GM20000 (cell line): ENCODE results near the gene SPTSSA.
"Not testable (repeated sequence)": the region's sequence is repeated elsewhere in the genome, so short reads cannot be mapped to it uniquely, and the experiment has no call there.

Experiments used
- DNase-seq: peaks from one replicate; pipeline ENCODE4 v3.0.0; 2012; ENCODE audit warnings: low spot score
- TF ChIP-seq, protein P1 (sequence below): IDR thresholded peaks from 2 replicates; pipeline ENCODE4 v1.5.1; 2012; ENCODE audit warnings: mild to moderate bottlenecking, control low read depth; ENCODE audit errors: extremely low read depth, missing control alignments

The SPTSSA gene

DNA sequence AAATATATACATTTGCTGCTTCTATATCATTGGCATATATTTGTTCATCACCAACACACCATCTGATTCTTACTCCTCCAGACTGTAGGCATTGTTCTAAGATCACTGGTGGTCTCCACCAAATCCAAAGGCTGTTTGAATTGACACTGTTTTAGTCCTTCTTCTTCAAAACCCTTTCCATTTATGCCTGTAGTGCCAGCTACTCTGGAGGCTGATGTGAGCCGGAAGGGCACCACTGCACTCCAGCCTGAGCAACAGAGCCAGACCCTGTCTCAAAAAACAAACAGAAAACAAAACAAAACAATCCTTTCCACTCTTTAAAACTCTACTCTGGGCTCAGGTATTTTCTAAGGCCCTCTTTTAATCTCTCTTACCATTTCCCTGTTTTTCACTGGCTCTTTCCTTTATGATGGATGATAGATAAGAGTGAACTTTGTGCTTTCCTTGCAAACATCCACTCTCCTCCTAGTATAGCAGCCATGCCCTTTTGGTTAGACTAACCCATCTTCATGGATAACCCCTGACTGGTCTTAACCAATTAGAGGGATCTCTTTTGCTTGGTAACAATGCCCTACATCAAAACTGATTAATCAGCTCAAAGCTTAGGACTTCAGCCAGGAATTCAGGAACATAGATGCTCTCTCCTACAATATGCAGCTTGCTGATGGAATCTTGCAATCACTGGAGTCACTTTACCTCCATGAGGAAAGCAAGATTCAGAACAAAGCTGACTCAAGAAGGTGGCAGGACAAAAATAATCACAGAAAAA is 24.9 kb downstream of the SPTSSA start:
- no peak for DNase-seq
- TF ChIP-seq, protein P1, sequence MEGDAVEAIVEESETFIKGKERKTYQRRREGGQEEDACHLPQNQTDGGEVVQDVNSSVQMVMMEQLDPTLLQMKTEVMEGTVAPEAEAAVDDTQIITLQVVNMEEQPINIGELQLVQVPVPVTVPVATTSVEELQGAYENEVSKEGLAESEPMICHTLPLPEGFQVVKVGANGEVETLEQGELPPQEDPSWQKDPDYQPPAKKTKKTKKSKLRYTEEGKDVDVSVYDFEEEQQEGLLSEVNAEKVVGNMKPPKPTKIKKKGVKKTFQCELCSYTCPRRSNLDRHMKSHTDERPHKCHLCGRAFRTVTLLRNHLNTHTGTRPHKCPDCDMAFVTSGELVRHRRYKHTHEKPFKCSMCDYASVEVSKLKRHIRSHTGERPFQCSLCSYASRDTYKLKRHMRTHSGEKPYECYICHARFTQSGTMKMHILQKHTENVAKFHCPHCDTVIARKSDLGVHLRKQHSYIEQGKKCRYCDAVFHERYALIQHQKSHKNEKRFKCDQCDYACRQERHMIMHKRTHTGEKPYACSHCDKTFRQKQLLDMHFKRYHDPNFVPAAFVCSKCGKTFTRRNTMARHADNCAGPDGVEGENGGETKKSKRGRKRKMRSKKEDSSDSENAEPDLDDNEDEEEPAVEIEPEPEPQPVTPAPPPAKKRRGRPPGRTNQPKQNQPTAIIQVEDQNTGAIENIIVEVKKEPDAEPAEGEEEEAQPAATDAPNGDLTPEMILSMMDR: no peak

DNA sequence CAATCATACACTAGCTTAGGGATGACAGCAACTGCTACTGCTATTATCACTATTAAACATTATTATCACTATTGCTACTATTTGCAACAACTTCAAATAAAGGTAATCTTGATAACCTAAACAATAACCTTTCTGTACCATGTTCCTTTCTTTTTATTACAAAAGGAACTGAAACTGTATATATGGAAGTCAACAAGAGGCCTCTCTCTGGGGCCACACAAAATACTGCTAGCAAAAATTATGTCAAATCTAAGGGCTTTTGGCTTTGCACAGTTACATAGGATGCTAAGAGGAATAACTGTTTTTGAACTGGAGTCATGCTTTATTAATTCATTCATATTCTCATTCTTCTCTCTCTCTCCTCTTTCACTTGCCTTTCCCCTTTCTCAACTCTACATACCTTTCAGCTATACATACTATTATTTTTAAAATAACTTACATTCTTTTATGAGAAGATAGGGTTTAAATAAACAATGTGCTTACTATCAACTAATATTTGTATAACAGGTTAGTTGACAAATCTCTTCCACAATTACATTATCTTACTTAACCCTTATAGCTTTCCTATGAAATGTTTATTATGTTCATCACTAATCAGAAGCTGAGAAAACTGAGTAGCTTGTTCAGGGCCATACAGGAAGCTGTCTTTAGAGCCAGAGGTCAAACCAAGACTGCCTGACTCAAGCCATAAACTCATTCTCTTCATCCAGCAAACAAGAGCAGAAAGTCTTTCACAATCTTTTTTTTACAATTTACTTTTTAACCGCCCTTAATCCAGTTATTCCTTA is 25.7 kb downstream of the SPTSSA start:
- TF ChIP-seq, protein P1: no peak
- DNase-seq: no peak

DNA sequence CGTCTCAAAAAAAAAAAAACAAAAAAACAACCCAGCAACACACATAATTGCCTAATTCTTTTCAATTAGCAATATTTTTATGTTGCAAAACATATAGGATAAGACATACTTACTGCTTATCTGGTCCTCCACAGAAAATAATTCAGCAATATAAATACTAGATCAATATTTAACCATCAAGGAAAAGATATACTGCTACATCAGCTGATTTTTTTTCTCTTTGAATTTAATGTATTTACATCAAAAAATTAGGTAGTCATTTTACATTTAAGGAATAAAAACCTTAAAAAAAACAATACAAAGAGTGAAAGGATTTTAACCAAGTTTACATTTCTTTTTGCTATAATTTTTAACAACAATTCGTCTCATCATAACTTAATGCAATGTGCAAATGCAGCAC is 28.1 kb downstream of the SPTSSA start:
- TF ChIP-seq, protein P1: no peak
- no peak for DNase-seq

DNA sequence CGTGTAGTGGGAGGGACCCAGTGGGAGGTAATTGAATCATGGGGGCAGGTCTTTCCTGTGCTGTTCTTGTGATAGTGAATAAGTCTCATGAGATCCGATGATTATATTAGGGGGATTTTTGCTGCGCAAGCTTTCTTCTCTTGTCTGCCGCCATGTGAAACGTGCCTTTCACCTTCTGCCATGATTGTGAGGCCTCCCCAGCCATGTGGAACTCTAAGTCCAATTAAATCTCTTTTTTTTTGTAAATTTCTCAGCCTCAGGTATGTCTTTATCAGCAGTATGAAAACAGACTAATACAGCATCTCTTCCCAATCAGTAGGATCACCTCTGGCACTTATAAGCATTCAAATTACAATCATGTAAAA is 34.0 kb downstream of the SPTSSA start:
- DNase-seq: not testable (repeated sequence)

DNA sequence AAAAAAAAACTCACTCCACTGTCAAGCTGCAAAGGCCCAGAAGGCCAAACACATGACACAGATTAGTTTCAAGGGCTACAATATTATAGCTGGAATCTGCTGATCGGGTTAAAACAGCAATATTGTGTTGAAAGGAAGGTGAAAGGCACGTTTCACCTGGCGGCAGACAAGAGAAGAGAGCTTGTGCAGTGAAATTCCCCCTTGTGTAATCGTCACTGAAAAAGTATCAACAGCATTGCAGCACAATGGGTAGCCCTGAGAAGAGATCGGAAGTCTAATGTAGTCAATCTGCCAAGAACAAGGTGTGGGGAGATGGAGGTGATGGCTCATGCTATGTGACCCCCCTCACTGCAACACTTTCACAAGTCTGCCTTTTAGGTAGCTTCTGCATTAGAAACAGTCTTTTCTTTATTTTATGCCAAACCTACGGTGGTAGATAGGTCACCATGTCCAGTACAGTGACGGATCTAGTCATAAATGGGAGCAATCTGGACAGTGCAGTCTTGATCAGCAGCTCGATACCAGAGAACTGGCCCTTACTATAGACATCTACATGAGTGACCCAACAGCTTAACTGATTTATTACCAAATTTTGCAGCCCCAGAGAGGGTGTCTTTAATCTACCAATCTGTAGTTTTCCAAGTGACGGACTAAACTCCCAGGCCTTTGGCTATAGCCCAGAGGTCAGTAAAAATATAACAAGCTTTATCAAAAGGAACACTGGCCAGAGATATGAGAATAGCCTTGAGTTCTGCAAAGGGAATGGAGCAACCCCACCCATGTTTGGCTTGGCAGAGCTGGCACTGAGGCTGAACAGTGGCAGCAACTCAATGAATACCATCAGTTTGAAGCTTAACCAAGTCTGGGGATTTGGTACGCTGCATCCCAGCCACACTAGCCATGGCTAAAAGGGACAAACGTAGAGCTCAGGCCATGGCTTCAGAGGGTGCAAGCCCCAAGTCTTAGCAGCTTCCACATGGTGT is 35.4 kb downstream of the SPTSSA start:
- TF ChIP-seq, protein P1: no peak

DNA sequence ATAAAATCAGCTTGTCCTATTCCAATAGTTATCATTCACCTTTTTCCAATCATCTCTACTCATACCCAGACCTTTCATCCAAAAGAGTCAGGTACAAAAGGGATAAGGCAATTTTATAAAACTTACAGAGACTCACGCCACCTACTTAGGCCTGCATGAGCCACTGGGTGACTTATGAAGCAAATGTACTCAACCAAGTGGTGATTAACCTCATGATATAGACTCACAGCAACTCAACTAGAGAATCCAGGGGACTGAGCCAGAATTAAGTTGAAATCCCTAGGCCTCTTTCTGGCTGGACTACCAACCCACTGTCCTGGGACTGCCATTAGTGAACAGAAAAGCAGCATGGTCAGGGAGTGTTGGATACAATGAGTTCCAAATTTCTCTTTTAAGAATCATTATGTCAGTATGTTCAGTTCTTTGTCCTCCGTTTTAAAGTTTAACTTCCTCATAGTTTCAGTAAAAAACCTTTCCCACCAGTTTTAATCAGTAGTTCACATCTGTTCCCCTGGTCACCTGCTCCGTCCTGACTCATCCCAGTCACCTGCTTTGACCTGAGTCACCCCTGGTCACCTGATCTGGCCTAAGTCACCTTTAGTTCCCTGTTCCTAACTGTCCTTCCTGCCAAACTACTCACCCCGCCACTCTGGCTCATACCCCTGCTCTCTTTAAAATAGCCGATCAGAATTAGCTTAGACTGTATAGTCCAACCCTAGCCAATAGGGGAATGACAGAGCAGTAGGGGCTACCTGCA is 36.8 kb downstream of the SPTSSA start:
- no peak for DNase-seq
- TF ChIP-seq, protein P1: no peak

More for the DNA sequence above, 35.4 kb downstream of the SPTSSA start:
- DNase-seq: no peak

DNA sequence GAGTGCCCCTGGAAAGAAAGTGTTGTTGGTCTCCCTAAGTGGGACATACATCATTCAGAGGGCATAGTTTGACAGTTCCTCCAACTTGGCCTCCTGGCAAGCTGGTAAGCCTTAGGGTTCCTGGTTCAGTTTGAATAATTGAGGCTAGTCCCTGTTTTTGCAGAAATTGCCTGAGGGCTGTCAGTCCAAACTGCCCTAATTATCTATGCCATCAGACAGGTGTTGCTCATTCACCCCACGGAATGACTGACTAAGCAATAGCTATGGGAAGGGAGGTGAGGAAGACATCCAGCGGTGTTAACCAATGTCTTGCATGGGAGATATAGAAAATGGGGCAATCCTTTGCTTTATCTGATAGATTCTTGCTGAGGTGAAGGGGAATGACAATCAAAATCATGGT is 37.6 kb downstream of the SPTSSA start:
- no peak for DNase-seq
- TF ChIP-seq, protein P1: no peak
